ENCODE measurements around the gene TRMO. TPM values are rescaled to one million over a fixed set of nuclear protein-coding genes. Genes with fewer than 3 reads are reported as not detected.

The TRMO gene
- total RNA-seq, 1 donor from 2014 or later = 24.8 TPM

GRCh38 chr9:97858393-97858713 is 63.9 kb downstream of the TRMO start:
- Histone ChIP-seq H3K4me1 (peaks cover 0 to 3% of the 10 kb centered on the region in 2 donors), H3K36me3 (no peaks in the 10 kb centered on the region), H3K9me3 (no peaks in the 10 kb centered on the region), H3K27ac (no peak overlapping the region), H3K27me3 (peaks cover 14% of the 10 kb centered on the region), H3K4me3 (no peak overlapping the region)
- intact Hi-C loops (cut with DNase I) = no loop called here
- DNase-seq (ENCODE audit: low spot score in 2 of 2) = no peak
- TF ChIP-seq CTCF (IDR thresholded peaks at IDR 0.05) = no peak

GRCh38 chr9:97857606-97858392 is 64.5 kb downstream of the TRMO start:
- intact Hi-C loops (cut with DNase I) = no loop called here
- Histone ChIP-seq H3K4me3 (no peak overlapping the region), H3K36me3 (no peaks in the 10 kb centered on the region), H3K27ac (no peak overlapping the region), H3K27me3 (peaks cover 18% of the 10 kb centered on the region), H3K9me3 (no peaks in the 10 kb centered on the region), H3K4me1 (peaks cover 0 to 5% of the 10 kb centered on the region in 2 donors)
- no peak for TF ChIP-seq CTCF (IDR thresholded peaks at IDR 0.05)
- DNase-seq (ENCODE audit: low spot score in 2 of 2) = no peak

- Histone ChIP-seq H3K4me3 (no peak overlapping the region), H3K27ac (no peak overlapping the region), H3K4me1 (peaks cover 2 to 5% of the 10 kb centered on the region in 2 donors), H3K36me3 (no peaks in the 10 kb centered on the region), H3K9me3 (no peaks in the 10 kb centered on the region), H3K27me3 (peaks cover 26% of the 10 kb centered on the region)
- intact Hi-C loops (cut with DNase I) = no loop called here
- no peak for TF ChIP-seq CTCF (IDR thresholded peaks at IDR 0.05)
- peak in 1 of 2 donors; percentile 39 for DNase-seq (ENCODE audit: low spot score in 2 of 2)
Observed at GRCh38 chr9:97856857-97857605, 65.3 kb downstream of the TRMO start.

- H3K27me3 ChIP-seq = peaks cover 31% of the 10 kb centered on the region
- no peaks in the 10 kb centered on the region for H3K9me3 ChIP-seq
- no peak for DNase-seq (ENCODE audit: low spot score in 2 of 2)
- no peaks in the 10 kb centered on the region for H3K36me3 ChIP-seq
- no peak overlapping the region for H3K27ac ChIP-seq
- H3K4me1 ChIP-seq = peaks cover 2 to 5% of the 10 kb centered on the region in 2 donors
- intact Hi-C loops (cut with DNase I) = no loop called here
- TF ChIP-seq CTCF (IDR thresholded peaks at IDR 0.05) = no peak
- no peak overlapping the region for H3K4me3 ChIP-seq
Observed at GRCh38 chr9:97855899-97856298, 66.4 kb downstream of the TRMO start.

- peaks cover 31% of the 10 kb centered on the region for H3K27me3 ChIP-seq
- DNase-seq (ENCODE audit: low spot score in 2 of 2) = no peak
- TF ChIP-seq CTCF (IDR thresholded peaks at IDR 0.05) = no peak
- H3K4me3 ChIP-seq = no peak overlapping the region
- H3K4me1 ChIP-seq = peaks cover 2 to 5% of the 10 kb centered on the region in 2 donors
- no peaks in the 10 kb centered on the region for H3K36me3 ChIP-seq
- no peak overlapping the region for H3K27ac ChIP-seq
- intact Hi-C loops (cut with DNase I) = no loop called here
- H3K9me3 ChIP-seq = no peaks in the 10 kb centered on the region
Observed at GRCh38 chr9:97855486-97855875, 66.8 kb downstream of the TRMO start.

All from ascending aorta (tissue), 2 donors.